Skeletal muscle tissue (tissue), 4 donors: ENCODE data around the gene FMNL3. TPM values are rescaled to one million over a fixed set of nuclear protein-coding genes. Genes with fewer than 3 reads are reported as not detected.

ENCODE experiments used
- H3K27ac ChIP-seq: one replicate; pipeline ENCODE4 v1.7.0; 2013; ENCODE audit warnings: mild to moderate bottlenecking, low read depth, low read length, inconsistent platforms
- H3K27me3 ChIP-seq, 3 donors: one replicate each; pipeline ENCODE4 v1.7.0; 2013; ENCODE audit warnings: low read length in 3 of 3; ENCODE audit not compliant: control insufficient read depth in 3 of 3, insufficient read depth in 3 of 3
- H3K36me3 ChIP-seq, 3 donors: one replicate each; pipeline ENCODE4 v1.7.0; 2013; ENCODE audit warnings: low read length in 3 of 3; ENCODE audit not compliant: control insufficient read depth in 3 of 3, insufficient read depth in 3 of 3
- H3K4me1 ChIP-seq, 3 donors: one replicate each; pipeline ENCODE4 v1.7.0; 2013; ENCODE audit warnings: low read length in 3 of 3, mild to moderate bottlenecking in 3 of 3; ENCODE audit not compliant: control insufficient read depth in 3 of 3, insufficient read depth in 3 of 3
- H3K4me3 ChIP-seq, 3 donors: one replicate each; pipeline ENCODE4 v1.7.0; 2013; ENCODE audit warnings: low read length in 3 of 3
- H3K9ac ChIP-seq, 3 donors: one replicate each; pipeline ENCODE4 v1.7.0; 2013; ENCODE audit warnings: low read length in 3 of 3, mild to moderate bottlenecking in 3 of 3, moderate library complexity in 2 of 3, low read depth in 1 of 3
- H3K9me3 ChIP-seq, 3 donors: one replicate each; pipeline ENCODE4 v1.7.0; 2013; ENCODE audit warnings: low read length in 3 of 3; ENCODE audit not compliant: control insufficient read depth in 3 of 3
- total RNA-seq: library from RNA; depleted of rRNA; stranded (reverse); fragments of >200 nt; gene quantifications from one replicate; pipeline ENCODE4 v1.2.3, GENCODE V29; 2014
- donor health status: Osteomylitis.

The FMNL3 gene
- total RNA-seq, 1 donor from 2014 or later: 19.3 TPM

- peak overlapping the region in 1 of 3 donors; percentile 28 for H3K9ac ChIP-seq
Measured at GRCh38 chr12:49647827-49648711, 59.1 kb downstream of the FMNL3 start.

GRCh38 chr12:49646871-49647654 is 60.1 kb downstream of the FMNL3 start:
- no peak overlapping the region for H3K27ac ChIP-seq
- H3K9ac ChIP-seq: no peak overlapping the region
- H3K36me3 ChIP-seq: peaks cover 59 to 72% (median 68%) of the 10 kb centered on the region in 3 donors
- peaks cover 20 to 52% (median 38%) of the 10 kb centered on the region in 3 donors for H3K4me1 ChIP-seq
- no peak overlapping the region for H3K4me3 ChIP-seq
- no peaks in the 10 kb centered on the region for H3K27me3 ChIP-seq
- no peaks in the 10 kb centered on the region for H3K9me3 ChIP-seq

More at GRCh38 chr12:49647827-49648711, 59.1 kb downstream of the FMNL3 start:
- Histone ChIP-seq H3K4me3 (no peak overlapping the region), H3K9me3 (no peaks in the 10 kb centered on the region), H3K4me1 (peaks cover 20 to 52% (median 38%) of the 10 kb centered on the region in 3 donors), H3K36me3 (peaks cover 51 to 68% (median 61%) of the 10 kb centered on the region in 3 donors), H3K27ac (no peak overlapping the region), H3K27me3 (no peaks in the 10 kb centered on the region)

- Histone ChIP-seq H3K9me3 (no peaks in the 10 kb centered on the region), H3K4me3 (no peak overlapping the region), H3K27me3 (no peaks in the 10 kb centered on the region), H3K27ac (no peak overlapping the region), H3K36me3 (peaks cover 60 to 73% (median 69%) of the 10 kb centered on the region in 3 donors), H3K4me1 (peaks cover 20 to 53% (median 38%) of the 10 kb centered on the region in 3 donors), H3K9ac (peak overlapping the region in 1 of 3 donors; percentile 16)
Measured at GRCh38 chr12:49646331-49646830, 60.8 kb downstream of the FMNL3 start.

- Histone ChIP-seq H3K9ac (peak overlapping the region in 1 of 3 donors; percentile 40), H3K36me3 (peaks cover 57 to 65% (median 62%) of the 10 kb centered on the region in 3 donors), H3K4me1 (peaks cover 24 to 60% (median 47%) of the 10 kb centered on the region in 3 donors), H3K27ac (no peak overlapping the region), H3K4me3 (no peak overlapping the region), H3K27me3 (no peaks in the 10 kb centered on the region), H3K9me3 (no peaks in the 10 kb centered on the region)
Measured at GRCh38 chr12:49645146-49646039, 61.8 kb downstream of the FMNL3 start.

- no peak overlapping the region for H3K27ac ChIP-seq
- H3K9me3 ChIP-seq: no peaks in the 10 kb centered on the region
- peaks cover 25 to 66% (median 47%) of the 10 kb centered on the region in 3 donors for H3K4me1 ChIP-seq
- H3K9ac ChIP-seq: peak overlapping the region in 1 of 3 donors; percentile 25
- no peak overlapping the region for H3K4me3 ChIP-seq
- peaks cover 50 to 60% (median 57%) of the 10 kb centered on the region in 3 donors for H3K36me3 ChIP-seq
- H3K27me3 ChIP-seq: no peaks in the 10 kb centered on the region
Measured at GRCh38 chr12:49644620-49644994, 62.6 kb downstream of the FMNL3 start.

- H3K27me3 ChIP-seq: no peaks in the 10 kb centered on the region
- peak overlapping the region in 1 of 3 donors; percentile 25 for H3K9ac ChIP-seq
- H3K9me3 ChIP-seq: no peaks in the 10 kb centered on the region
- H3K4me3 ChIP-seq: no peak overlapping the region
- peaks cover 51 to 58% (median 56%) of the 10 kb centered on the region in 3 donors for H3K36me3 ChIP-seq
- peaks cover 25 to 65% (median 45%) of the 10 kb centered on the region in 3 donors for H3K4me1 ChIP-seq
- no peak overlapping the region for H3K27ac ChIP-seq
Measured at GRCh38 chr12:49643961-49644619, 63.1 kb downstream of the FMNL3 start.

GRCh38 chr12:49643135-49643534 is 64.1 kb downstream of the FMNL3 start:
- no peak overlapping the region for H3K27ac ChIP-seq
- no peak overlapping the region for H3K9ac ChIP-seq
- H3K27me3 ChIP-seq: no peaks in the 10 kb centered on the region
- peaks cover 54 to 56% (median 54%) of the 10 kb centered on the region in 3 donors for H3K36me3 ChIP-seq
- H3K9me3 ChIP-seq: no peaks in the 10 kb centered on the region
- H3K4me1 ChIP-seq: peaks cover 21 to 55% (median 37%) of the 10 kb centered on the region in 3 donors
- H3K4me3 ChIP-seq: no peak overlapping the region

- Histone ChIP-seq H3K36me3 (peaks cover 54 to 59% (median 56%) of the 10 kb centered on the region in 3 donors), H3K27ac (no peak overlapping the region), H3K9me3 (no peaks in the 10 kb centered on the region), H3K4me1 (peaks cover 19 to 48% (median 31%) of the 10 kb centered on the region in 3 donors), H3K9ac (no peak overlapping the region), H3K27me3 (no peaks in the 10 kb centered on the region), H3K4me3 (no peak overlapping the region)
Measured at GRCh38 chr12:49642370-49642802, 64.8 kb downstream of the FMNL3 start.
